ENCODE measurements around the gene TCERG1.
"Not testable (repeated sequence)": the region's sequence is repeated elsewhere in the genome, so short reads cannot be mapped to it uniquely, and the experiment has no call there.

Gene TCERG1

GRCh38 chr5:146553446-146553845 is 106.3 kb downstream of the TCERG1 start:
- no peaks in the 10 kb centered on the region for H3K27me3 ChIP-seq (ENCODE audit: control insufficient read depth, insufficient read depth, low read length)
- H3K9ac ChIP-seq (ENCODE audit: low read depth, low read length) = no peak overlapping the region
- H3K9me3 ChIP-seq (ENCODE audit: control insufficient read depth, insufficient read depth, low read length) = no peaks in the 10 kb centered on the region
- H3K4me3 ChIP-seq (ENCODE audit: low read depth, low read length) = no peak overlapping the region
- no peaks in the 10 kb centered on the region for H3K4me1 ChIP-seq (ENCODE audit: control insufficient read depth, insufficient read depth, low read length)
- H3K36me3 ChIP-seq (ENCODE audit: control insufficient read depth, insufficient read depth, low read length) = no peaks in the 10 kb centered on the region

- not testable (repeated sequence) for H3K36me3 ChIP-seq (ENCODE audit: control insufficient read depth, insufficient read depth, low read length); H3K9me3 ChIP-seq (ENCODE audit: control insufficient read depth, insufficient read depth, low read length); H3K4me3 ChIP-seq (ENCODE audit: low read depth, low read length); H3K27me3 ChIP-seq (ENCODE audit: control insufficient read depth, insufficient read depth, low read length); H3K4me1 ChIP-seq (ENCODE audit: control insufficient read depth, insufficient read depth, low read length); H3K9ac ChIP-seq (ENCODE audit: low read depth, low read length)
Observed at GRCh38 chr5:146556884-146557283, 109.8 kb downstream of the TCERG1 start.

GRCh38 chr5:146560205-146560812 is 113.2 kb downstream of the TCERG1 start:
- no peak overlapping the region for H3K9ac ChIP-seq (ENCODE audit: low read depth, low read length)
- no peaks in the 10 kb centered on the region for H3K36me3 ChIP-seq (ENCODE audit: control insufficient read depth, insufficient read depth, low read length)
- no peak overlapping the region for H3K4me3 ChIP-seq (ENCODE audit: low read depth, low read length)
- peaks cover 13% of the 10 kb centered on the region for H3K4me1 ChIP-seq (ENCODE audit: control insufficient read depth, insufficient read depth, low read length)
- no peaks in the 10 kb centered on the region for H3K9me3 ChIP-seq (ENCODE audit: control insufficient read depth, insufficient read depth, low read length)
- no peaks in the 10 kb centered on the region for H3K27me3 ChIP-seq (ENCODE audit: control insufficient read depth, insufficient read depth, low read length)
